Activated CD8-positive, alpha-beta T cell treated with anti-CD3 and anti-CD28 coated beads for 36 hours (primary cell): ENCODE results near the gene CFAP410. TPM values are rescaled to one million over a fixed set of nuclear protein-coding genes. Genes with fewer than 3 reads are reported as not detected.

Source experiments
- ATAC-seq: fragments of 200-7000 bp; cut with Tn5 transposase; one replicate; pipeline ENCODE4 v1.10.0; 2021; ENCODE audit warnings: mild to moderate bottlenecking, moderate library complexity
- CTCF ChIA-PET: fragments of 350-600 bp; sonication (Branson Sonifier 250); formaldehyde crosslinking; loops from one replicate; lab custom pipeline; 2021; ENCODE audit warnings: antibody characterized with exemption; lab: Charles Lee
- POLR2A ChIA-PET: fragments of 350-600 bp; sonication (Branson Sonifier 250); formaldehyde crosslinking; loops from one replicate; lab custom pipeline; 2021; ENCODE audit warnings: antibody characterized with exemption; lab: Charles Lee
- DNase-seq: peaks from one replicate; pipeline ENCODE4 v3.0.0-alpha.2; 2020
- H3K27ac Mint-ChIP-seq: one replicate; pipeline ENCODE4 v1.8.0; 2021; ENCODE audit warnings: mild to moderate bottlenecking, mixed read lengths
- H3K27me3 Mint-ChIP-seq: one replicate; pipeline ENCODE4 v1.8.0; 2021; ENCODE audit warnings: mixed read lengths
- H3K36me3 Mint-ChIP-seq: one replicate; pipeline ENCODE4 v1.8.0; 2021; ENCODE audit warnings: low read depth, mixed read lengths
- H3K4me1 Mint-ChIP-seq: one replicate; pipeline ENCODE4 v1.8.0; 2021; ENCODE audit warnings: low read depth, mixed read lengths
- H3K4me3 Mint-ChIP-seq: one replicate; pipeline ENCODE4 v1.8.0; 2021; ENCODE audit warnings: mild to moderate bottlenecking, moderate library complexity, mixed read lengths
- H3K9me3 Mint-ChIP-seq: one replicate; pipeline ENCODE4 v1.8.0; 2021; ENCODE audit warnings: mixed read lengths
- intact Hi-C: fragments of 100-400 bp; cut with micrococcal nuclease; formaldehyde crosslinking; loops from one replicate; pipeline ENCODE4 v1.10.0; 2022
- total RNA-seq, 2 experiments: library from RNA; stranded (reverse); gene quantifications; one replicate each; pipeline ENCODE4 v1.2.3, GENCODE V29; 2021
- TF ChIP-seq, protein P1 (sequence below): fragments of 200-600 bp; IDR thresholded peaks from one replicate; pipeline ENCODE4 v1.8.0; 2022; ENCODE audit warnings: antibody characterized with exemption, mild to moderate bottlenecking

The CFAP410 gene
- total RNA-seq, 2 experiments from 2014 or later, result 17.2 TPM

DNA sequence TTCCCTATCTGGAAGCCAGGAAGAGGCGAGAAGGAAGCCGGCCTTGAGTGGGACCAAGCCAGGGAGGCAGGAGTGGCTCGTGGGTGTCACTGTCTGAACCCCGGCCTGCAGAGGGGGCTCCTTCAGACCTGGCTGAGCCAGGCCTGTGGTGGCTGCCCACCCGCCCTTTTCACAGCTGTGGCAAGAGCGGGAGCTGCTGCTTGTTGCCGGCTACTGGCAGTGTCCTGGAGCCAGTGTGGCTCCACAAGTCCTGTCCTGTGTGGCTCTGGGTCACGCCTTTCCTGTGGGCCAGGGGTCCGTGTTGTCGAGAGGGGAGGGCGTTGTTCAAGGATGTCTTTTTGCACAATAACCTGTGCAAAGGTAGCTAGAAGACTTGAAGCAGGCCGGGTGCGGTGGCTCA, 38.0 kb downstream of the CFAP410 start:
- H3K27me3 Mint-ChIP-seq, result no peaks in the 10 kb centered on the region
- no peaks in the 10 kb centered on the region for H3K9me3 Mint-ChIP-seq
- TF ChIP-seq, protein P1, sequence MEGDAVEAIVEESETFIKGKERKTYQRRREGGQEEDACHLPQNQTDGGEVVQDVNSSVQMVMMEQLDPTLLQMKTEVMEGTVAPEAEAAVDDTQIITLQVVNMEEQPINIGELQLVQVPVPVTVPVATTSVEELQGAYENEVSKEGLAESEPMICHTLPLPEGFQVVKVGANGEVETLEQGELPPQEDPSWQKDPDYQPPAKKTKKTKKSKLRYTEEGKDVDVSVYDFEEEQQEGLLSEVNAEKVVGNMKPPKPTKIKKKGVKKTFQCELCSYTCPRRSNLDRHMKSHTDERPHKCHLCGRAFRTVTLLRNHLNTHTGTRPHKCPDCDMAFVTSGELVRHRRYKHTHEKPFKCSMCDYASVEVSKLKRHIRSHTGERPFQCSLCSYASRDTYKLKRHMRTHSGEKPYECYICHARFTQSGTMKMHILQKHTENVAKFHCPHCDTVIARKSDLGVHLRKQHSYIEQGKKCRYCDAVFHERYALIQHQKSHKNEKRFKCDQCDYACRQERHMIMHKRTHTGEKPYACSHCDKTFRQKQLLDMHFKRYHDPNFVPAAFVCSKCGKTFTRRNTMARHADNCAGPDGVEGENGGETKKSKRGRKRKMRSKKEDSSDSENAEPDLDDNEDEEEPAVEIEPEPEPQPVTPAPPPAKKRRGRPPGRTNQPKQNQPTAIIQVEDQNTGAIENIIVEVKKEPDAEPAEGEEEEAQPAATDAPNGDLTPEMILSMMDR, result no peak
- DNase-seq (no peak), ATAC-seq (no peak)
- peak overlapping the region; percentile 81 for H3K4me3 Mint-ChIP-seq
- peaks cover 54% of the 10 kb centered on the region for H3K4me1 Mint-ChIP-seq
- H3K27ac Mint-ChIP-seq, result peak overlapping the region; percentile 82
- peaks cover 9% of the 10 kb centered on the region for H3K36me3 Mint-ChIP-seq
- CTCF ChIA-PET, result interaction anchor here (0.8 to 1.5 kb wide), 3 partner anchors 9 to 137 kb away, joined by 3 to 4 read pairs (median 3); no protein-coding TSS in a partner anchor
- intact Hi-C loops, result no loop called here
- POLR2A ChIA-PET, result interaction anchor here (0.6 to 1.3 kb wide), 3 partner anchors 16 to 215 kb away, joined by 3 read pairs; no protein-coding TSS in a partner anchor

DNA sequence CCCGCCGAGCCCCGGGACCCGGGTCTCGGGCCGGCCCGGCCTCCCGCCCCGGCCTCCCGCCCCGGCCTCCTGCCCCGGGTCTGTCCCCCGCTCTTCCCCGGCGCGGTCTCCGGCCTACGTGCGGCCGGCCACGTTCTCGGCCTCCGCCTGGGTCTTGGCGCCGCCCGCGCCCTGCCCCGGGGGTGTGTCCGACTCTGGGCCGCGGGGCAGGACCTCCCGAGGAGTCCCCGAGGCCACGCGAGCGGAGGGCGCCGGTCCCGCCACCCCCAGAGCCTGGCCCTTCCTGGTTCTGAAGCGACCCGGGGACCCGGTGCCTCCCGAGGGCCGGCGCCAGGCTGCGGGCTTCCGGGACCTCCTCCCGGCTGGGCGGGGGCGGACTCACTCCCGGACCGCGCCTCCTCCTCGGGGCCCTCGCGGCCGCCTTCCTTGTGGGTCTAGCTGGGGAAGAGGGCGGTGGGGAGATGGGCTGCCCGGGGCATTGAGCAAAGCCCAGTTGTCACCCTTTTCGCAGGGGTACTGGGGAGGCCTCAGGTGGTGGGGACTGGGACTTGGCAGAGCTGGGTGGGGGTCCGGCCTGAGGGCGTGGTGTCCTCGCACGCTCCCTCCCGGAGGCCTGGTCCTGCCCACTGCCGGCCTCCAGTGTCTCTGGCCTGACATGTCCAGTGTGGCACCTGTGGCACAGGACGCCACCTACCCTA, 38.8 kb downstream of the CFAP410 start:
- TF ChIP-seq, protein P1, result no peak
- DNase-seq (peak; percentile 71), ATAC-seq (peak; percentile 29)
- Mint-ChIP-seq H3K27me3 (no peaks in the 10 kb centered on the region), H3K9me3 (no peaks in the 10 kb centered on the region), H3K4me1 (peaks cover 56% of the 10 kb centered on the region), H3K4me3 (peak overlapping the region; percentile 94), H3K27ac (peak overlapping the region; percentile 82), H3K36me3 (peaks cover 9% of the 10 kb centered on the region)
- intact Hi-C loops, result no loop called here
- ChIA-PET POLR2A (interaction anchor here (0.8 kb wide), 1 partner anchor 258 kb away, joined by 5 read pairs; no protein-coding TSS in a partner anchor), CTCF (interaction anchor here (1.5 kb wide), 2 partner anchors 10 to 38 kb away, joined by 3 to 4 read pairs; no protein-coding TSS in a partner anchor)

DNA sequence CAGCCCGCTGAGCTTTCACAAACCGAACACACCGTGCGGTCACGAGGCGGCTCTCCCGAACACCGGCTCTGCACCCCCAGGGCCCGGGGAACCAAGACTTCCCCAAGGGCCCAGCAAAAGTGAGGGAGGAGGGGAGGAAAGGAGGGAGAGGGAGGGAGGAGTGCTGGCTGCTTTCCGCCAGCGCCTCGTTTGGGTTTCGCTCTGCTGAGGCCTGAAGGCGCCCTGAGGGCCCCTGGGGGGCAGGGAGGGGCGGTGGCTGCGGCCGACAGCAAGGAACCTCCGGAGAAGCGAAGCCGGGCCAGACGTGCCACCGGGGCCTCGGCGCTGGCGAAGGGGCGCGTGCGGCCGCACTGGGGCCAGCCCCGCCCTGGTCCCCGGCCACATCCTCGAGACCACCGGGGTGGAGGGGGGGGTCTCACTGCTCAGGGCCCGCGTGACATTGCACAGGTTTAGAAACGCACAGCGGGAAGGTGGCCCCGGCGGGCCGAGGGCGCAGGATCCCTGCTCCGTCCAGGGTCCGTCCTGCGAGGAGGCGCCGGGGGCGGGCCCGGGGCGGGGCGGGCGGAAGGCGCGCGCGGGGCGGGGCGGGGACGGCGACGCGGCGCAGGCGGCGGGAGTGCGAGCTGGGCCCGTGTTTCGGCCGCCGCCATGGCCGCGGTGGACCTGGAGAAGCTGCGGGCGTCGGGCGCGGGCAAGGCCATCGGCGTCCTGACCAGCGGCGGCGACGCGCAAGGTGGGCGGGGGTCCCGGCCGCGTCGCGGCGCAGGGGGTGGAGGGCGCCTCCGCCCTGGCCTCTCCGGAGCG, 39.5 kb downstream of the CFAP410 start, which contains the start of gene PFKL:
PFKL (plus strand) TSS at position 596 of the 804 bp plus-strand sequence; CDS start at position 649, 53 bp downstream.
- Mint-ChIP-seq H3K27me3 (no peaks in the 10 kb centered on the region), H3K4me3 (peak within 1 kb of the TSS; percentile 94), H3K4me1 (peaks cover 55% of the 10 kb centered on the region), H3K27ac (peak within 1 kb of the TSS; percentile 98), H3K36me3 (peaks cover 9% of the 10 kb centered on the region), H3K9me3 (no peaks in the 10 kb centered on the region)
- TF ChIP-seq, protein P1, result no peak
- ChIA-PET POLR2A (no interaction called here), CTCF (interaction anchor here (1.4 to 1.5 kb wide), 2 partner anchors 39 to 211 kb away, joined by 3 read pairs; no protein-coding TSS in a partner anchor)
- intact Hi-C loops, result no loop called here
- ATAC-seq, result peak; percentile 66
- peak; percentile 84 for DNase-seq

DNA sequence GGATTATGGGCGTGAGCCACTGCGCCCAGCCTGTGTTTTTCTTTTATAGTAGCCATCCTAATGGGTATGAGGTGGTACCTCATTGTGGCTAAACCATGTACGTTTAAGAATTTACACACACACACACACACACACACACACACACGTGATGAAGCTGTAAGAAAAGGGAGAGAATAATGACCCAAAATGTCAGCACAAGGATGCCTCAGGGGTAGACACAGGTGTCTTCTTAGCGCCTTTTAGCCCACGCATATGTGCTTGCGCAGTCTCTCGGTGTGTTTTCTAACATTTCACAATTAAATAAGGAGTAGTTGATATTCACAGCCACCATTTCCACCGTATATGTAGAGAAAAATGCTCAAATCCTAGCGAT, 40.1 kb downstream of the CFAP410 start:
- H3K4me1 Mint-ChIP-seq, result peaks cover 54% of the 10 kb centered on the region
- TF ChIP-seq, protein P1, result no peak
- no peaks in the 10 kb centered on the region for H3K9me3 Mint-ChIP-seq

More for the DNA sequence above, 40.1 kb downstream of the CFAP410 start:
- ChIA-PET POLR2A (no interaction called here), CTCF (interaction anchor here (0.6 to 1.9 kb wide), 4 partner anchors 11 to 324 kb away, joined by 3 to 8 read pairs (median 3); no protein-coding TSS in a partner anchor)
- ATAC-seq (peak; percentile 18), DNase-seq (peak; percentile 70)
- H3K4me3 Mint-ChIP-seq, result peak overlapping the region; percentile 94
- no peaks in the 10 kb centered on the region for H3K27me3 Mint-ChIP-seq
- intact Hi-C loops, result no loop called here
- H3K27ac Mint-ChIP-seq, result peak overlapping the region; percentile 98
- H3K36me3 Mint-ChIP-seq, result peaks cover 9% of the 10 kb centered on the region
